K562 (cell line): Measurements from ENCODE around the gene RNF19B. TPM values are rescaled to one million over a fixed set of nuclear protein-coding genes. Genes with fewer than 3 reads are reported as not detected.

Experiments
- ATAC-seq: fragments of 200-7000 bp; cut with Tn5 transposase; 3 replicates; pipeline ENCODE4 v1.9.1; 2020; ENCODE audit warnings: moderate library complexity
- BruUV-seq: library from RNA; stranded (reverse); fragments of 400-500 nt; replicated peaks from 2 replicates; lab custom pipeline; 2021; lab: Mats Ljungman, UMichigan
- CTCF ChIA-PET: fragments of 300-600 bp; formaldehyde crosslinking; extraction: SDS; loops from one replicate; lab custom pipeline; 2021; ENCODE audit warnings: low intra/inter-chr PET ratio; lab: Yijun Ruan, JAX
- POLR2A ChIA-PET: fragments of 300-600, 350-650 bp; sonication (Branson Sonifier 250); formaldehyde crosslinking; extraction: SDS; loops from one replicate; lab custom pipeline; 2021; ENCODE audit warnings: antibody characterized with exemption, inconsistent platforms; lab: Yijun Ruan, JAX
- DNase-seq, 4 experiments: peaks; one replicate each; pipeline versions ENCODE4 v3.0.0 to v3.0.0-alpha.2; 2011 to 2018; ENCODE audit warnings: low spot score in 3 of 4, mixed read lengths in 3 of 4; ENCODE audit errors: extremely low read depth in 1 of 4
- FAIRE-seq: peaks from 2 replicates; lab custom pipeline; 2011; peaks lifted over from hg19 to GRCh38; lab: Jason Lieb, UNC
- H2AFZ ChIP-seq: 2 replicates; pipeline ENCODE4 v1.6.0; 2011; ENCODE audit warnings: low read depth, low read length, control low read depth, inconsistent platforms
- H3K27ac ChIP-seq: fragments of 200-600 bp; 3 replicates; pipeline ENCODE4 v1.8.0; 2011; ENCODE audit warnings: low read depth, mild to moderate bottlenecking, control low read depth, inconsistent platforms, low read length, moderate library complexity, mixed read lengths; ENCODE audit errors: extremely low read depth
- H3K27me3 ChIP-seq, 2 experiments: fragments of 300-600 bp in 1 of 2; 2 replicates in 1 of 2; 3 replicates in 1 of 2; pipeline versions ENCODE4 v1.6.0 to v1.8.0; 2011; ENCODE audit warnings: inconsistent platforms in 2 of 2, low read length in 2 of 2, mild to moderate bottlenecking in 1 of 2, mixed read lengths in 1 of 2, moderate library complexity in 1 of 2; ENCODE audit not compliant: control insufficient read depth in 2 of 2, insufficient read depth in 2 of 2
- H3K36me3 ChIP-seq: fragments of 300-600 bp; 3 replicates; pipeline ENCODE4 v1.8.0; 2011; ENCODE audit warnings: mild to moderate bottlenecking, low read length, inconsistent platforms; ENCODE audit not compliant: control insufficient read depth, insufficient read depth
- H3K4me1 ChIP-seq, 2 experiments: fragments of 200-600 bp in 1 of 2; replicated peaks in 1 of 2; 2 replicates in 1 of 2; 3 replicates in 1 of 2; pipeline versions ENCODE4 v1.5.1 to v1.8.0; 2011; ENCODE audit warnings: inconsistent platforms in 2 of 2, low read length in 2 of 2, mild to moderate bottlenecking in 1 of 2, mixed read lengths in 1 of 2, moderate library complexity in 1 of 2; ENCODE audit not compliant: control insufficient read depth in 2 of 2, insufficient read depth in 2 of 2
- H3K4me2 ChIP-seq: 2 replicates; pipeline ENCODE4 v1.6.1; 2011; ENCODE audit warnings: low read length, control low read depth, inconsistent platforms, mixed read lengths; ENCODE audit not compliant: insufficient read depth
- H3K4me3 ChIP-seq: fragments of 200-600 bp; sonication (generic), shearing (Covaris generic); 2 replicates; pipeline ENCODE4 v1.5.1; 2016; ENCODE audit warnings: control low read depth, inconsistent platforms
- H3K79me2 ChIP-seq: fragments of 200-600 bp; 3 replicates; pipeline ENCODE4 v1.8.0; 2011; ENCODE audit warnings: low read length, inconsistent platforms; ENCODE audit not compliant: control insufficient read depth, insufficient read depth
- H3K9ac ChIP-seq, 2 experiments: 2 replicates each; pipeline versions ENCODE4 v1.6.0 to v1.6.1; 2011; ENCODE audit warnings: low read depth in 2 of 2, low read length in 2 of 2, control low read depth in 1 of 2, inconsistent platforms in 1 of 2, mild to moderate bottlenecking in 1 of 2, mixed read lengths in 1 of 2; ENCODE audit not compliant: insufficient read depth in 1 of 2
- H3K9me1 ChIP-seq: one replicate; pipeline ENCODE4 v1.6.0; 2011; ENCODE audit warnings: inconsistent platforms, mild to moderate bottlenecking, low read length, moderate library complexity; ENCODE audit not compliant: control insufficient read depth, insufficient read depth
- H3K9me3 ChIP-seq: replicated peaks from 2 replicates; pipeline ENCODE4 v1.5.1; 2011; ENCODE audit warnings: low read depth, low read length, inconsistent platforms; ENCODE audit not compliant: control insufficient read depth, insufficient read depth
- H4K20me1 ChIP-seq: replicated peaks from 2 replicates; pipeline ENCODE4 v1.6.1; 2011; ENCODE audit warnings: low read length, inconsistent platforms, mixed read lengths; ENCODE audit not compliant: control insufficient read depth, insufficient read depth
- CBFA2T3 ChIP-seq: fragments of 450-650 bp; IDR thresholded peaks from 2 replicates; pipeline ENCODE4 v1.6.1; 2017
- CBFB ChIP-seq: sonication (generic); formaldehyde crosslinking; IDR thresholded peaks from 2 replicates; pipeline ENCODE4 v1.4.0; 2020; ENCODE audit warnings: mild to moderate bottlenecking, missing genetic modification reagents
- CXXC5 ChIP-seq: fragments of 250-450 bp; sonication (Bioruptor Pico); IDR thresholded peaks from 2 replicates; pipeline ENCODE4 v1.8.0; 2022; ENCODE audit warnings: inconsistent platforms, mild to moderate bottlenecking, moderate library complexity
- DIDO1 ChIP-seq: fragments of 450-650 bp; IDR thresholded peaks from 2 replicates; pipeline ENCODE4 v1.6.1; 2016; ENCODE audit warnings: low read depth, missing biosample characterization, missing genetic modification characterization
- E2F6 ChIP-seq, 2 experiments: IDR thresholded peaks; 2 replicates each; pipeline ENCODE4 v1.6.1; 2011; ENCODE audit warnings: borderline replicate concordance in 1 of 2, control low read depth in 1 of 2, low read depth in 1 of 2, low read length in 1 of 2, mild to moderate bottlenecking in 1 of 2, mixed read lengths in 1 of 2, moderate library complexity in 1 of 2; ENCODE audit not compliant: insufficient read depth in 1 of 2, insufficient read length in 1 of 2, poor library complexity in 1 of 2, severe bottlenecking in 1 of 2; ENCODE audit errors: extremely low read depth in 1 of 2
- ELF2 ChIP-seq: fragments of 250-450 bp; sonication (Bioruptor Pico); IDR thresholded peaks from 2 replicates; pipeline ENCODE4 v1.5.0; 2021; ENCODE audit warnings: mild to moderate bottlenecking
- FOXK2 ChIP-seq, 2 experiments: fragments of 450-650 bp; IDR thresholded peaks in 1 of 2; conservative IDR thresholded peaks in 1 of 2; 2 replicates each; pipeline ENCODE4 v1.6.1; 2016; ENCODE audit warnings: low read depth in 2 of 2, mild to moderate bottlenecking in 1 of 2
- MCM5 ChIP-seq: fragments of 450-650 bp; IDR thresholded peaks from 2 replicates; pipeline ENCODE4 v1.6.1; 2016; ENCODE audit warnings: low read depth
- NFRKB ChIP-seq: fragments of 450-650 bp; IDR thresholded peaks from 2 replicates; pipeline ENCODE4 v1.6.1; 2016; ENCODE audit warnings: low read depth
- PHF20 ChIP-seq: fragments of 450-650 bp; IDR thresholded peaks from 2 replicates; pipeline ENCODE4 v1.6.1; 2018; ENCODE audit not compliant: partially characterized antibody
- PHTF2 ChIP-seq: fragments of 250-450 bp; sonication (Bioruptor Pico); IDR thresholded peaks from 2 replicates; pipeline ENCODE4 v1.5.0; 2021; ENCODE audit warnings: mild to moderate bottlenecking
- RFX5 ChIP-seq: IDR thresholded peaks from 2 replicates; pipeline ENCODE4 v1.6.1; 2011; ENCODE audit warnings: low read depth, mild to moderate bottlenecking, improper control_type of control experiment, low read length
- SNIP1 ChIP-seq: fragments of 450-650 bp; IDR thresholded peaks from 2 replicates; pipeline ENCODE4 v1.7.1; 2017; ENCODE audit warnings: low read depth, mild to moderate bottlenecking
- TAF15 ChIP-seq: fragments of 200-400 bp; formaldehyde crosslinking; IDR thresholded peaks from 2 replicates; pipeline ENCODE4 v1.6.1; 2017; ENCODE audit warnings: mild to moderate bottlenecking, low read depth, low read length, moderate library complexity
- ZBTB2 ChIP-seq: fragments of 450-650 bp; IDR thresholded peaks from 2 replicates; pipeline ENCODE4 v1.6.1; 2016; ENCODE audit warnings: antibody characterized with exemption
- ZKSCAN8 ChIP-seq: fragments of 200-800 bp; sonication (Bioruptor generic); IDR thresholded peaks from 2 replicates; pipeline ENCODE4 v1.6.1; 2016; ENCODE audit warnings: missing genetic modification characterization, missing compliant biosample characterization
- ZNF140 ChIP-seq: fragments of 250-450 bp; sonication (Bioruptor Pico); IDR thresholded peaks from 2 replicates; pipeline ENCODE4 v1.8.0; 2021; ENCODE audit warnings: moderate library complexity, mild to moderate bottlenecking, inconsistent platforms
- ZNF280B ChIP-seq: fragments of 250-450 bp; sonication (Bioruptor Pico); IDR thresholded peaks from 2 replicates; pipeline ENCODE4 v1.5.1; 2021; ENCODE audit warnings: mild to moderate bottlenecking
- ZNF324 ChIP-seq: fragments of 250-450 bp; sonication (Bioruptor Pico); IDR thresholded peaks from 2 replicates; pipeline ENCODE4 v1.4.0; 2020; ENCODE audit warnings: mild to moderate bottlenecking
- WGBS: fragments of 100-300 bp; shearing (Covaris generic); methylation state at CpG from one replicate; pipeline ENCODE4 v1.1.6; 2016; ENCODE audit warnings: low coverage, mixed read lengths; ENCODE audit not compliant: insufficient coverage; ENCODE audit errors: missing lambda C conversion rate; 5-methylcytosine and 5-hydroxymethylcytosine counted together
- in situ Hi-C: fragments of 300-500 bp; cut with MboI; formaldehyde crosslinking; loops from 4 replicates; pipeline ENCODE4 v1.15.0; 2018; ENCODE audit warnings: inconsistent platforms, mixed read lengths
- intact Hi-C: fragments of 100-400 bp; cut with micrococcal nuclease; formaldehyde crosslinking; loops from 2 replicates; pipeline ENCODE4 v1.14.2; 2022
- polyA plus RNA-seq, 8 experiments: library from polyadenylated mRNA; depleted of rRNA in 4 of 8; stranded (reverse) in 5 of 8; unstranded in 3 of 8; fragments of >200 nt; fragmentation: Nextera tagmentation in 2 of 8; fragmentation: Illumina TruSeq in 1 of 8; extraction: Ambion mirVana in 2 of 8; extraction: Trizol in 1 of 8; gene quantifications; 2 replicates each; pipeline versions ENCODE4 v1.2.1 to v1.2.3, GENCODE V29; 2011 to 2014; ENCODE audit warnings: inconsistent platforms in 1 of 8, missing spikeins in 1 of 8
- total RNA-seq, 7 experiments: library from RNA; depleted of rRNA in 6 of 7; stranded (reverse); fragments of >200 nt in 6 of 7; fragmentation: Illumina TruSeq in 2 of 7; extraction: Trizol in 2 of 7; gene quantifications; 2 replicates each; pipeline versions ENCODE4 v1.2.1 to v1.2.3, GENCODE V29; 2011 to 2021; ENCODE audit warnings: low replicate concordance in 1 of 7

Gene RNF19B
- total and polyA plus RNA-seq, 9 of the 15 experiments (the other 6 are each of a cell fraction or from before 2014, with no cell fraction given), result 2.6 to 14.9 (median 10.1) TPM

DNA sequence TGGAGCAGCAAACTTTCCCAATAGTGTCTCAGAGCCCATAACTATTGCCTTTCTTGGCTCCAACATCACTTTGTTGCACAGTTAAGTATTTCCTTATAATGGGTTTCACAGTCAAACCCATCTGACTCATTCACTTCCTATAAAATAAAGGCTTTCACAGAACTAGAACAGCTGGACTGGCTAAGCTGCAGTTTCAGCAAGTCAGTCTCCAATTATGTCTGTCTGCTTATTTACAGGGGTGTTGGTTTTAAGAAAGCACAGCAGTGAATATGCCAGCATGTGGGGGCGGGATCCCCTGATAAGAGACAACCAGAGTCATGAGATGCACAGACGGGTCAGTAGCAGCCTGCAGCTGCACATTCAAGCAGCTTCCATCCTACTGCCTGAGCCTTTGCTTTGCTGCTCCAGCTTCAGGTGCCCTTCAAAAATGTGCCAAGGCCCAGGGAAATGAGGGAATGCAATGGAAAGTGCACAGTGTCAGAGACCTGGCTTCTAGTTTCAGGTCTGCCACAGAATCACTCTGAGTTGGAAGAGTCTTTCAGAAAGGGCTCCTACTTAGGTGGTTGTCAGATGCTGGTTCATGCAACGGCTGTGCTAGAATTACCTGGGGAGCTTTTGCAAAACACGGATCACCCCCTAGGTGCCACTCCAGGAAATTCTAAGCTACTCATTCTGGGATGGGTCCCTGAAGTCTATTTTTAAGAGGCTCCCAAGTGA lies 24.8 kb downstream of the RNF19B start (continued):
- peak; percentile 90 for TF ChIP-seq CBFA2T3
- peak; percentile 87 to 90 for TF ChIP-seq FOXK2 (conservative IDR thresholded peaks at IDR 0.05 in 1 of 2, IDR thresholded peaks at IDR 0.05 in 1 of 2; ENCODE audit: low read depth in 2 of 2)

- no peaks in the 10 kb centered on the region for H3K9me1 ChIP-seq
- intact Hi-C loops, result no loop called here
- no TSS peak for BruUV-seq
- H3K36me3 ChIP-seq, result peaks cover 32% of the 10 kb centered on the region; the same call in 2 of the 3 replicates
- no peaks in the 10 kb centered on the region for H3K79me2 ChIP-seq
- no peak overlapping the region for H3K4me2 ChIP-seq
- H3K27me3 ChIP-seq, result no peaks in the 10 kb centered on the region
- peaks cover 5 to 19% of the 10 kb centered on the region in 2 experiments; a peak in 4 of 5 replicates for H3K4me1 ChIP-seq
- DNase-seq (no peak), ATAC-seq (no peak), FAIRE-seq (no peak)
- POLR2A ChIA-PET, result interaction anchor here (0.7 kb wide), 2 partner anchors 15 to 337 kb away, joined by 3 to 4 read pairs; no protein-coding TSS in a partner anchor
- in situ Hi-C loops, result loop anchor here (5.0 kb wide), 1 partner anchor 60 kb away; no protein-coding TSS in a partner anchor
- H3K9me3 ChIP-seq, result no peaks in the 10 kb centered on the region
- H4K20me1 ChIP-seq, result no peaks in the 10 kb centered on the region
- 74% methylated on average over 4 of the region's 4 CpGs for WGBS
- no peak overlapping the region for H2AFZ ChIP-seq
- no peak overlapping the region for H3K9ac ChIP-seq
- no peak overlapping the region for H3K27ac ChIP-seq
- no peak overlapping the region for H3K4me3 ChIP-seq
- CTCF ChIA-PET, result no interaction called here
- no peak for TF ChIP-seq ELF2 (CRISPR knock-in tag)
- TF ChIP-seq MCM5, result no peak
- no peak for TF ChIP-seq CXXC5 (CRISPR knock-in tag)
- TF ChIP-seq RFX5, result no peak
- no peak for TF ChIP-seq DIDO1 (tag)
- no peak for TF ChIP-seq E2F6 (IDR thresholded peaks at IDR 0.05; ENCODE audit: borderline replicate concordance in 1 of 2, extremely low read depth in 1 of 2, insufficient read depth in 1 of 2, insufficient read length in 1 of 2, low read depth in 1 of 2, low read length in 1 of 2, poor library complexity in 1 of 2, severe bottlenecking in 1 of 2)
- TF ChIP-seq SNIP1, result no peak
- TF ChIP-seq NFRKB, result no peak
- TF ChIP-seq ZBTB2, result no peak
- no peak for TF ChIP-seq ZNF280B (CRISPR knock-in tag)
- TF ChIP-seq ZNF324 (CRISPR knock-in tag), result no peak
- no peak for TF ChIP-seq PHTF2 (CRISPR knock-in tag)
- no peak for TF ChIP-seq TAF15
- TF ChIP-seq ZKSCAN8 (CRISPR knock-in tag), result no peak
- TF ChIP-seq CBFB (CRISPR knock-in tag), result no peak
- no peak for TF ChIP-seq PHF20
- TF ChIP-seq ZNF140 (CRISPR knock-in tag), result no peak
Observed at GRCh38 chr1:32937061-32937460, 27.5 kb downstream of the RNF19B start.
